Measurements from ENCODE around the gene NKAIN4.
A peak's percentile ranks its signal among the peaks of the same experiment; 100 is the strongest.

Gene NKAIN4

DNA sequence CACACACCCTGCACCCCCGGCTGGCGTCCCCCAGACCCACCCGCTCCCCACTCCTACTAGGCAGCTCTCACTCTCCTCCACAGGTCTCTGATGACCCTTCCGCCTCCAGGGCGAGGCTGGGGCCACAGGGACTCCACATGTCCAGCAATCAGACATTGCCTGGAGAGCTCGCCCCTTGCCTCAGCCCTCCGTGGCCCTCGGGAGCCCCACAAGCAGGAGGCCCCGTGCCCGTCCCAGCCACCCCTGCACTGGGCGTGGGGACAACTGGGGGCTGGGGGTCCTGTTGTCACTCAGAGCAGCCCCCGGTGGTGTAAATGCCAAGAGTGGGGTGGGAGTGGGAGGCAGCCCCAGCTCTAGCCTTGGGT lies 40.3 kb upstream of the NKAIN4 start:
- WGBS, result 92% methylated on average over 12 of the region's 12 CpGs
- peaks cover 13% of the 10 kb centered on the region; the same call in 1 of the 2 replicates for H3K4me1 ChIP-seq (ENCODE audit: insufficient read depth, low read length)

DNA sequence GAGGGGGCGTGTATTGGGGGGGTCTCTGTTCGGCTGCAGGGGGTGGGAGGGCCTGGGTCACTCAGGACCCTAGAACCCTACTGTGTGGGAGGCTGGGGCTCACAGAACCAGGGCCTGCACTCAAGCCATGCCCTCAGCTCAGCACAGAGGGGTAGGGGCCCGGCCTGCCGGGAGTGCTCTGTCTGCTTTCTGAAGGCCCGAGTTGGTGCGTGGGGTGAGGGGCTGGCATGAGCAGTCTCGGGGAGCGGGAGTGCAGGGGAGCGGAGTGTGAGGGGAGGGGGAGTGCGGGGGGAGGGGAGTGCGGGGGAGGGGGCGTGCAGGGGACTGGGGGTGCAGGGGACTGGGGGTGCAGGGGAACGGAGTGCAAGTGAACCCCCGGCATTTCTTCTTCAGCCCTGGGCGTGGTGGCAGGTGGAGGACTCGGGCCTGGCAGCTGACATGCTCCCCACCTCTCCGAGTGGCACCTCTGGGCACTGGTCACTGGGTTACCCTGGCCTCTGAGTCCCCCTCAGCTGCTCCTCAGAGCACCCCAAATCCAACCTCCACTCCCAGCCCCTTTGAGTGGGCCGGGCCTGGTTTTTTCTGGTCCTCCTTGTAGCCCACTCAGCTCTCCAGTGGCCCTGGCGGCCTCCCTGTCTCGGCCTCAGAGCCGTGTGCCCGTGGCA lies 39.7 kb upstream of the NKAIN4 start:
- H3K27me3 ChIP-seq (ENCODE audit: insufficient read depth, low read length), result 0 out of 2 replicates have a peak, but pooled peaks cover 4% of the 10 kb centered on the region
- no peak overlapping the region for H3K27ac ChIP-seq (ENCODE audit: low read depth, low read length)
- H3K4me1 ChIP-seq (ENCODE audit: insufficient read depth, low read length), result peaks cover 13% of the 10 kb centered on the region; the same call in 1 of the 2 replicates
- peaks cover 4% of the 10 kb centered on the region; the same call in 1 of the 2 replicates for H3K36me3 ChIP-seq (ENCODE audit: insufficient read depth, low read length)
- 83% methylated on average over 18 of the region's 22 CpGs for WGBS
- H3K9me3 ChIP-seq (ENCODE audit: insufficient read depth, low read depth, low read length), result no peaks in the 10 kb centered on the region
- H3K4me3 ChIP-seq (ENCODE audit: low read length), result no peak overlapping the region
- H3K9ac ChIP-seq (ENCODE audit: low read depth, low read length), result no peak overlapping the region

More for the DNA sequence above, 40.3 kb upstream of the NKAIN4 start:
- Histone ChIP-seq H3K27ac (ENCODE audit: low read depth, low read length) (no peak overlapping the region), H3K27me3 (ENCODE audit: insufficient read depth, low read length) (0 out of 2 replicates have a peak, but pooled peaks cover 4% of the 10 kb centered on the region), H3K36me3 (ENCODE audit: insufficient read depth, low read length) (no peaks in the 10 kb centered on the region), H3K9ac (ENCODE audit: low read depth, low read length) (no peak overlapping the region), H3K4me3 (ENCODE audit: low read length) (no peak overlapping the region), H3K9me3 (ENCODE audit: insufficient read depth, low read depth, low read length) (no peaks in the 10 kb centered on the region)

GRCh38 chr20:63293456-63293855 lies 39.2 kb upstream of the NKAIN4 start:
- Histone ChIP-seq H3K9ac (ENCODE audit: low read depth, low read length) (no peak overlapping the region), H3K27ac (ENCODE audit: low read depth, low read length) (no peak overlapping the region), H3K4me1 (ENCODE audit: insufficient read depth, low read length) (peaks cover 13% of the 10 kb centered on the region; the same call in 1 of the 2 replicates), H3K4me3 (ENCODE audit: low read length) (no peak overlapping the region), H3K27me3 (ENCODE audit: insufficient read depth, low read length) (0 out of 2 replicates have a peak, but pooled peaks cover 4% of the 10 kb centered on the region), H3K9me3 (ENCODE audit: insufficient read depth, low read depth, low read length) (no peaks in the 10 kb centered on the region), H3K36me3 (ENCODE audit: insufficient read depth, low read length) (peaks cover 10% of the 10 kb centered on the region)
- 84% methylated on average over 11 of the region's 11 CpGs for WGBS

- 81% methylated on average over 7 of the region's 7 CpGs for WGBS
- no peak within 1 kb of the TSS for H3K4me3 ChIP-seq (ENCODE audit: low read length)
- H3K36me3 ChIP-seq (ENCODE audit: insufficient read depth, low read length), result peaks cover 15% of the 10 kb centered on the region
- H3K27ac ChIP-seq (ENCODE audit: low read depth, low read length), result no peak within 1 kb of the TSS
- H3K4me1 ChIP-seq (ENCODE audit: insufficient read depth, low read length), result peaks cover 13% of the 10 kb centered on the region; the same call in 1 of the 2 replicates
- no peaks in the 10 kb centered on the region for H3K9me3 ChIP-seq (ENCODE audit: insufficient read depth, low read depth, low read length)
- H3K27me3 ChIP-seq (ENCODE audit: insufficient read depth, low read length), result 0 out of 2 replicates have a peak, but pooled peaks cover 4% of the 10 kb centered on the region
- H3K9ac ChIP-seq (ENCODE audit: low read depth, low read length), result no peak within 1 kb of the TSS
These were observed 38.6 kb upstream of the NKAIN4 start, which contains the start of gene COL20A1 for GRCh38 chr20:63292904-63293303. TSS of gene COL20A1 (plus strand) at chr20:63293186. CDS start at chr20:63295108, 1,922 bp downstream.

GRCh38 chr20:63292292-63292701 lies 38.0 kb upstream of the NKAIN4 start:
- peaks cover 13% of the 10 kb centered on the region; the same call in 1 of the 2 replicates for H3K4me1 ChIP-seq (ENCODE audit: insufficient read depth, low read length)
- H3K27ac ChIP-seq (ENCODE audit: low read depth, low read length), result no peak overlapping the region
- WGBS, result 92% methylated on average over 16 of the region's 16 CpGs
- 0 out of 2 replicates have a peak, but pooled peaks cover 4% of the 10 kb centered on the region for H3K27me3 ChIP-seq (ENCODE audit: insufficient read depth, low read length)
- no peak overlapping the region for H3K9ac ChIP-seq (ENCODE audit: low read depth, low read length)
- H3K36me3 ChIP-seq (ENCODE audit: insufficient read depth, low read length), result peaks cover 21% of the 10 kb centered on the region
- H3K9me3 ChIP-seq (ENCODE audit: insufficient read depth, low read depth, low read length), result no peaks in the 10 kb centered on the region
- H3K4me3 ChIP-seq (ENCODE audit: low read length), result no peak overlapping the region

DNA sequence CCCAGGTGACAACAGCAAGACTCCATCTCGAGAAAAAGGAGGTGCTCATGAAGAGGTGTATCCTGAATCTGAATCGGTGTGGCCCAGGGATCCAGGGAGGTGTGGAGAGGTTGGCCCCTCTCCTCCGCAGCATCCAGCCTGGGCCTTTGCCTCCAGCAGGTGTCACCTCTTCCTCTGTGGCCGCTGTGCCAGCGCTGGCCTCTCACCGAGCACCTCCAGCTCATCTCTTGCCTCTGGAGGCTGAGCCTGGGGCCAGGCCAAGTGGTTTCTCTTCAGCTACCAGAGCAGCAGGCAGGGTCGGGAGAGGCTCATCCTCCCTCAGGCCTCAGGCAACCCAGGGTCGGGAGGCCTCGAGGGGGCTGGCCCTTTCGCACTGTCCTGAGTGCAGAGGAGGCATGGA lies 37.5 kb upstream of the NKAIN4 start:
- Histone ChIP-seq H3K9me3 (ENCODE audit: insufficient read depth, low read depth, low read length) (no peaks in the 10 kb centered on the region), H3K4me1 (ENCODE audit: insufficient read depth, low read length) (peaks cover 13% of the 10 kb centered on the region; the same call in 1 of the 2 replicates), H3K27me3 (ENCODE audit: insufficient read depth, low read length) (0 out of 2 replicates have a peak, but pooled peaks cover 4% of the 10 kb centered on the region), H3K27ac (ENCODE audit: low read depth, low read length) (no peak overlapping the region), H3K9ac (ENCODE audit: low read depth, low read length) (no peak overlapping the region), H3K36me3 (ENCODE audit: insufficient read depth, low read length) (peaks cover 26% of the 10 kb centered on the region), H3K4me3 (ENCODE audit: low read length) (no peak overlapping the region)
- 89% methylated on average over 10 of the region's 10 CpGs for WGBS

GRCh38 chr20:63290677-63291472 lies 36.6 kb upstream of the NKAIN4 start:
- H3K4me3 ChIP-seq (ENCODE audit: low read length), result no peak overlapping the region
- no peak overlapping the region for H3K9ac ChIP-seq (ENCODE audit: low read depth, low read length)
- H3K9me3 ChIP-seq (ENCODE audit: insufficient read depth, low read depth, low read length), result no peaks in the 10 kb centered on the region
- H3K27me3 ChIP-seq (ENCODE audit: insufficient read depth, low read length), result 0 out of 2 replicates have a peak, but pooled peaks cover 4% of the 10 kb centered on the region
- 0 out of 2 replicates have a peak, but pooled peaks cover 6% of the 10 kb centered on the region for H3K4me1 ChIP-seq (ENCODE audit: insufficient read depth, low read length)
- peak overlapping the region; percentile 52; the same call in 1 of the 2 replicates for H3K27ac ChIP-seq (ENCODE audit: low read depth, low read length)
- 49% methylated on average over 26 of the region's 26 CpGs for WGBS
- H3K36me3 ChIP-seq (ENCODE audit: insufficient read depth, low read length), result peaks cover 31% of the 10 kb centered on the region

- Histone ChIP-seq H3K27me3 (ENCODE audit: insufficient read depth, low read length) (no peaks in the 10 kb centered on the region), H3K9ac (ENCODE audit: low read depth, low read length) (no peak overlapping the region), H3K9me3 (ENCODE audit: insufficient read depth, low read depth, low read length) (no peaks in the 10 kb centered on the region), H3K27ac (ENCODE audit: low read depth, low read length) (no peak overlapping the region), H3K4me3 (ENCODE audit: low read length) (no peak overlapping the region), H3K4me1 (ENCODE audit: insufficient read depth, low read length) (0 out of 2 replicates have a peak, but pooled peaks cover under 1% of the 10 kb centered on the region), H3K36me3 (ENCODE audit: insufficient read depth, low read length) (peaks cover 37% of the 10 kb centered on the region)
- WGBS, result 94% methylated on average over 17 of the region's 17 CpGs
These were observed 35.9 kb upstream of the NKAIN4 start for GRCh38 chr20:63290136-63290676.

DNA sequence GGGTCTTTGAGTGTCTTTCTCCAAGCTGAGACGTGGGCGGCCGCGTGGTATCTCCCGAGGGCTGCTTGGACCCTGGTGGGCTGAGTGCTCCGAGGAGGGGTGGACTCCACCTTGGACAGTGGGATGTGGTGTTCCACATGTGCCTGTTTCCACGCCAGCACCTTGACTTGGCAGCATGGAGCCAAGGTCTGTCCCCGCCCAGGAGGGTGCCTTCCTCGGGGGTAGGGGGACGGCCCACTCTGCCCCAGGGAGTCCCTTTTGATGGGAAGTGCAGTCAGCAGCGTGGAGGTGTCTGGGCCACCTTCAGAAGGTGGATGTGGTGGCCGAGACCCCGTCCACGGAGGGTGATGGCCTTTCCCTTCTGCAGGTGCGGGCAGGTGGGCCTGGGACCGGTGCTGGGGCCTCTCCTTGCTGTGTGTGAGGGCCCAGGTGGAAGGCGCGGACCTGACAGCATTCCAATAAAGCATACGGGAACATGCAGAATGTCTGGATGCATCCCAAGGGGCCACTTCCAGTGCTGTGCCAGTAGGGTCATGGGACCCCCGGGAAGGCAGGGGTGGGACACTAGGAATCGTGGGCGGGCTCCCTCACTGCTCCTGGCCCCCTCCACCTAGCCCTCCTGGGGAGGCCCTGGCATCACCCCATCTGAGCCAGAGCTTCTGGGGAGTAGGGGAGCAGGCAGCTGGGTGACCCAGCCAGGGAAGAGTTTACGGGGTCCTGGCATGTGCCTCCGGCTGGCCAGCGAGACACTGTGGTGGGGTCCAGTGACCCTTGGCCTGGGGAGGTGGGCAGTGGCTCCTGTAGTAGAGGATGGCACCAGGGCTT lies 35.3 kb upstream of the NKAIN4 start:
- 93% methylated on average over 25 of the region's 25 CpGs for WGBS

DNA sequence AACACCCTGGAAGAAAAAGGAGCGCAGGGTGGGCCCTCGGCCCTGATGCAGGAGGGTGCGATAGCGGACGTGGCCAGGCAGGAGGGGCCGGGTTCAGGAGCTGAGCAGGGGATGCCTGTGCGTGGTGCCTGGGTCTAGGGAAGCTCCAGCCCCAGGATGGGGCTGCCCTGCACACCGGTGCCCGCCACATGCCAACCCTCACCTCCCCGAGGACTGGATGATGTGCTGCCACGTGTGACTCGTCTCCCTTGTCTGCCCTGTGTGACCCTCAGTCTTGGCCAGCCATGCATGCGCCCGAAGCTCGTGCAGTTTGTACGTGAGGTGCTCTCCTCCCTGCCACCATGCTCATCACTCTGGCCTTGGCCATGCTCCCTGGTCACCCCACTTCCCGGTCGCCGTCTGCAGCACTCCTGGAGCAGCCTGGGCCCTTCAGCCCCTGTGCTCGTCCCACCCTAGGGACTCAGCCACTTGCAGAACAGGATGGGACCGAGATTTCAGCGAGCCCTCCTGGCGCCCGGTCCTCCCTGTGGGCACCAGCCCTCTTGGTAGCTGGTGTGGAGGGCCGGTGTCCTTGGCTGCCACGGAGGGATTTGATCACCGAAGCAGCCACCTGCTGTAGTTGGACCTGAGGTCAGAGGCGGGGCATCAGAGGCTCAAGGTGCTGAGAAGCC lies 34.5 kb upstream of the NKAIN4 start:
- 95% methylated on average over 28 of the region's 28 CpGs for WGBS
- Histone ChIP-seq H3K36me3 (ENCODE audit: insufficient read depth, low read length) (peaks cover 51% of the 10 kb centered on the region), H3K4me1 (ENCODE audit: insufficient read depth, low read length) (no peaks in the 10 kb centered on the region), H3K4me3 (ENCODE audit: low read length) (no peak overlapping the region), H3K27ac (ENCODE audit: low read depth, low read length) (no peak overlapping the region), H3K9me3 (ENCODE audit: insufficient read depth, low read depth, low read length) (no peaks in the 10 kb centered on the region), H3K9ac (ENCODE audit: low read depth, low read length) (no peak overlapping the region), H3K27me3 (ENCODE audit: insufficient read depth, low read length) (no peaks in the 10 kb centered on the region)

More for the DNA sequence above, 35.3 kb upstream of the NKAIN4 start:
- Histone ChIP-seq H3K4me3 (ENCODE audit: low read length) (no peak overlapping the region), H3K36me3 (ENCODE audit: insufficient read depth, low read length) (peaks cover 44% of the 10 kb centered on the region), H3K4me1 (ENCODE audit: insufficient read depth, low read length) (no peaks in the 10 kb centered on the region), H3K9ac (ENCODE audit: low read depth, low read length) (no peak overlapping the region), H3K27me3 (ENCODE audit: insufficient read depth, low read length) (no peaks in the 10 kb centered on the region), H3K27ac (ENCODE audit: low read depth, low read length) (no peak overlapping the region), H3K9me3 (ENCODE audit: insufficient read depth, low read depth, low read length) (no peaks in the 10 kb centered on the region)

Data from HUES64 (cell line).